Measurements from ENCODE around the gene ST6GALNAC3. TPM values are rescaled to one million over a fixed set of nuclear protein-coding genes. Genes with fewer than 3 reads are reported as not detected.

ST6GALNAC3 gene
- total RNA-seq, 2 donors from 2014 or later: 6.3 to 7.6 TPM

DNA sequence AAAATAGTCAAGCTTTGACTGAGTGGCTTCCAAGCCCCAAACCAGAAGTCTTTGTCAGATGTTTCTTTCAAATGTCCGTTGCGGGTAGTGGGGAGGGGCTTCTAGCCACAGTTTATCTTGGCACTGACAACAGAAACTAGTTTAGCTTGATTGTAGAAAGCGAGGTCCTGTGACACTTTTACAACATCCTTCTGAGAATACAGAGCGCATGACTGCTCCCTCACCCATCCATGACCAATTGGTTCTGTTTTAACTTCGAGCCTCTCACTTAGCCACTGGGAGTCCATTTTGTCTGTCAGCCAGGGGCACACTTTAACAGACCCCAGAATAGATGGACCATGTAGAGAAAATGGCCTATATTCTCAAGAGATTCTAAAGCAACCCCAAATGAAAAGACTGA, 593.5 kb downstream of the ST6GALNAC3 start:
- H3K4me3 ChIP-seq (ENCODE audit: low read length): no peak overlapping the region
- peaks cover 4% of the 10 kb centered on the region for H3K4me1 Mint-ChIP-seq
- H3K36me3 ChIP-seq (ENCODE audit: control insufficient read depth, insufficient read depth, low read length): no peaks in the 10 kb centered on the region
- no peak overlapping the region for H3K27ac Mint-ChIP-seq
- H3K36me3 Mint-ChIP-seq (ENCODE audit: low read depth): no peaks in the 10 kb centered on the region
- peaks cover 6% of the 10 kb centered on the region for H3K9me3 ChIP-seq (ENCODE audit: control insufficient read depth, low read length)
- no peak overlapping the region for H3K9ac ChIP-seq (ENCODE audit: extremely low read depth, low read length, poor library complexity, severe bottlenecking)
- peaks cover 12% of the 10 kb centered on the region for H3K9me3 Mint-ChIP-seq
- no peaks in the 10 kb centered on the region for H3K4me1 ChIP-seq (ENCODE audit: control insufficient read depth, insufficient read depth, low read length)
- no peak overlapping the region for H3K4me3 Mint-ChIP-seq
- DNase-seq: no peak
- TF ChIP-seq, protein P1, sequence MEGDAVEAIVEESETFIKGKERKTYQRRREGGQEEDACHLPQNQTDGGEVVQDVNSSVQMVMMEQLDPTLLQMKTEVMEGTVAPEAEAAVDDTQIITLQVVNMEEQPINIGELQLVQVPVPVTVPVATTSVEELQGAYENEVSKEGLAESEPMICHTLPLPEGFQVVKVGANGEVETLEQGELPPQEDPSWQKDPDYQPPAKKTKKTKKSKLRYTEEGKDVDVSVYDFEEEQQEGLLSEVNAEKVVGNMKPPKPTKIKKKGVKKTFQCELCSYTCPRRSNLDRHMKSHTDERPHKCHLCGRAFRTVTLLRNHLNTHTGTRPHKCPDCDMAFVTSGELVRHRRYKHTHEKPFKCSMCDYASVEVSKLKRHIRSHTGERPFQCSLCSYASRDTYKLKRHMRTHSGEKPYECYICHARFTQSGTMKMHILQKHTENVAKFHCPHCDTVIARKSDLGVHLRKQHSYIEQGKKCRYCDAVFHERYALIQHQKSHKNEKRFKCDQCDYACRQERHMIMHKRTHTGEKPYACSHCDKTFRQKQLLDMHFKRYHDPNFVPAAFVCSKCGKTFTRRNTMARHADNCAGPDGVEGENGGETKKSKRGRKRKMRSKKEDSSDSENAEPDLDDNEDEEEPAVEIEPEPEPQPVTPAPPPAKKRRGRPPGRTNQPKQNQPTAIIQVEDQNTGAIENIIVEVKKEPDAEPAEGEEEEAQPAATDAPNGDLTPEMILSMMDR (conservative IDR thresholded peaks at IDR 0.05): no peak
- no peaks in the 10 kb centered on the region for H3K27me3 Mint-ChIP-seq (ENCODE audit: insufficient read depth)
- H3K27me3 ChIP-seq (ENCODE audit: control insufficient read depth, insufficient read depth, low read length, poor library complexity, severe bottlenecking): no peaks in the 10 kb centered on the region
- no peak overlapping the region for H3K27ac ChIP-seq (ENCODE audit: low read depth, low read length)
- WGBS, 2 experiments (ENCODE audit: insufficient coverage in 1 of 2, insufficient read length in 1 of 2): 85 to 92% methylated on average over 4 to 5 of the region's 5 CpGs

DNA sequence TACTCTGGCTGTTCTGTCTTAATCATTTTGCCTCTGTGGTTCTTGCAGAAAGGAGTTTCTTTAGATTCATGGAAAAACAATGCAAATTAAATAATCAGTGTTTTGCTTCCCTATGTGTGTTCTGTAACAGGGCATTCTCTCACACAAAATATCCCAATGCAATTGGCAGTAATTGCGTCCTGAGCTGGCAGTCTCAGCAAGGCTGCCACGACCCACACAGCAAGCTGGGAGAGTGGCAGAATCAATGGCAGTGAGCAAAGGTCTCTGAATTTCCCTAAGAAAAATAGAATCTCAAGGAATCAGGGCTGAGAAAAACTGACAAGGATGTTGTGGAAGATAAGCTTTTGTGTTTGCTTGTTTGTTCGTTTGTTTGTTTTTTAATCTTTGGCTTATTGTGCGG, 594.6 kb downstream of the ST6GALNAC3 start:
- TF ChIP-seq, protein P1 (conservative IDR thresholded peaks at IDR 0.05): no peak
- H3K27me3 ChIP-seq (ENCODE audit: control insufficient read depth, insufficient read depth, low read length, poor library complexity, severe bottlenecking): no peaks in the 10 kb centered on the region
- no peaks in the 10 kb centered on the region for H3K36me3 Mint-ChIP-seq (ENCODE audit: low read depth)
- peaks cover 12% of the 10 kb centered on the region for H3K9me3 Mint-ChIP-seq
- WGBS, 2 experiments (ENCODE audit: insufficient coverage in 1 of 2, insufficient read length in 1 of 2): 88% methylated on average over 4 of the region's 4 CpGs; no CpG with 5 or more reads in 1 of the 2 experiments
- H3K9ac ChIP-seq (ENCODE audit: extremely low read depth, low read length, poor library complexity, severe bottlenecking): no peak overlapping the region
- H3K27me3 Mint-ChIP-seq (ENCODE audit: insufficient read depth): no peaks in the 10 kb centered on the region
- no peak overlapping the region for H3K4me3 Mint-ChIP-seq
- no peaks in the 10 kb centered on the region for H3K4me1 ChIP-seq (ENCODE audit: control insufficient read depth, insufficient read depth, low read length)
- no peak overlapping the region for H3K4me3 ChIP-seq (ENCODE audit: low read length)
- H3K36me3 ChIP-seq (ENCODE audit: control insufficient read depth, insufficient read depth, low read length): no peaks in the 10 kb centered on the region
- DNase-seq: no peak
- H3K4me1 Mint-ChIP-seq: peaks cover 4% of the 10 kb centered on the region
- no peak overlapping the region for H3K27ac Mint-ChIP-seq
- H3K27ac ChIP-seq (ENCODE audit: low read depth, low read length): no peak overlapping the region
- peaks cover 6% of the 10 kb centered on the region for H3K9me3 ChIP-seq (ENCODE audit: control insufficient read depth, low read length)

DNA sequence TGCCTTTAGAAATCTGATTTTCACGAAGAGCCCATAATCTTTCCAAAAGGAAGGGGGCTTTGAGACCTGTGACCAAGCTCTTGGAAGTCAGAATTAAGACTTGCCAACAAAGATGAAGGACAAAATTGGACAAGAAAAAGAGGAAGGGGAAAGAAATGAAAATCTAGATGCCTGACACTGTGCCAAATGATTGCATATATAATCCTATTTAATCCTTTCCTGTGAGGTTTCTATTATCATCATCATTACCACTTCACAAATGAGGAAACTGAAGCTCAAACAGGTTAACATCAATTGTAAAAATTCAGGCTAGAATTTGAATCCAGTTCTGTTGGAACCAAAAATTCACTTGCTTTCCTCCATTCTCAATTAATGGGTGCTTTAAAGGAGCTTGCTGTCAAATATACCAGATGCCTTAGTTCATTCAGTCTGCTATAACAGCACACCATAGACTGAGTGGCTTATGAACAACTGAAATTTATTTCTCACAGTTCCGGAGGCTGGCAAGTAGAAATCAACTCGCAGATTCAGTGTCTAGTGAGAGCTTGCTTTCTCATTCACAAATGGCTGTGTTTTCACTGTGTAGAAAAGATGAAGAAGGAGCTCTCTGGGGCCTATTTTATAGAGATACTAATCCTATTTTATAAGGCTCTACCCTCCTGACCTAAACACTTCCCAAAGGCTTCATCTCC, 595.2 kb downstream of the ST6GALNAC3 start:
- Histone ChIP-seq H3K9me3 (ENCODE audit: control insufficient read depth, low read length) (peaks cover 6% of the 10 kb centered on the region), H3K9ac (ENCODE audit: extremely low read depth, low read length, poor library complexity, severe bottlenecking) (no peak overlapping the region), H3K4me3 (ENCODE audit: low read length) (no peak overlapping the region), H3K4me1 (ENCODE audit: control insufficient read depth, insufficient read depth, low read length) (no peaks in the 10 kb centered on the region), H3K27ac (ENCODE audit: low read depth, low read length) (no peak overlapping the region), H3K27me3 (ENCODE audit: control insufficient read depth, insufficient read depth, low read length, poor library complexity, severe bottlenecking) (no peaks in the 10 kb centered on the region), H3K36me3 (ENCODE audit: control insufficient read depth, insufficient read depth, low read length) (no peaks in the 10 kb centered on the region)
- peaks cover 12% of the 10 kb centered on the region for H3K9me3 Mint-ChIP-seq
- H3K36me3 Mint-ChIP-seq (ENCODE audit: low read depth): no peaks in the 10 kb centered on the region
- H3K27me3 Mint-ChIP-seq (ENCODE audit: insufficient read depth): no peaks in the 10 kb centered on the region
- H3K27ac Mint-ChIP-seq: no peak overlapping the region
- H3K4me1 Mint-ChIP-seq: peaks cover 4% of the 10 kb centered on the region
- no peak overlapping the region for H3K4me3 Mint-ChIP-seq
- WGBS, 2 experiments (ENCODE audit: insufficient coverage in 1 of 2, insufficient read length in 1 of 2): 95% methylated on average over 3 of the region's 3 CpGs; no CpG with 5 or more reads in 1 of the 2 experiments
- no peak for DNase-seq
- TF ChIP-seq, protein P1 (conservative IDR thresholded peaks at IDR 0.05): no peak
